Hepatocyte (in vitro differentiated cells): ENCODE data around the gene TBC1D7.

Experiments
- EZH2phosphoT487 ChIP-seq: fragments of 200-600 bp; sonication (generic); IDR thresholded peaks from one replicate; pipeline ENCODE4 v1.6.1; 2018; ENCODE audit warnings: antibody characterized with exemption, mild to moderate bottlenecking, low read depth, moderate library complexity; ENCODE audit not compliant: unreplicated experiment, severe bottlenecking
- TF ChIP-seq, protein P1 (sequence below): fragments of 200-600 bp; sonication (generic); IDR thresholded peaks from 2 replicates; pipeline ENCODE4 v1.5.1; 2016; ENCODE audit warnings: antibody characterized with exemption, mild to moderate bottlenecking; ENCODE audit not compliant: poor library complexity

DNA sequence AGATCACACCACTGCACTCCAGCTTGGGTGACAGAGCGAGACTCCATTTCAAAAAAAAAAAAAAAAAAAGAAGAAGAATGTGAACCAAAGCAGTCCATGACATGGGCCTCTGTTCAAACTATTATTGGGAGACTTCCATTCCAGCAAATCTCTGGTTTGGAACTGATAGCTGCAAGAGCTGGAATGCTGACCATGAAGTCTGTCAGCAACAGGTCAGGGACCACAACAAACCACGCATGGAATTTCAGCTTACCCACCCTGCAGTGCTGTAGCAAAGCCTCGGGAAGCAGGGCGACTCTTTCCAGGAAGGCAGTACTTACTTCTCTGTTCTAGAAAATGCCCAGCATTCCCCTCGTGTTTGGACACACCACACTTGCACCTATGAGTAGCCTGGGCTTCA lies 34.1 kb upstream of the TBC1D7 start:
- TF ChIP-seq, protein P1, sequence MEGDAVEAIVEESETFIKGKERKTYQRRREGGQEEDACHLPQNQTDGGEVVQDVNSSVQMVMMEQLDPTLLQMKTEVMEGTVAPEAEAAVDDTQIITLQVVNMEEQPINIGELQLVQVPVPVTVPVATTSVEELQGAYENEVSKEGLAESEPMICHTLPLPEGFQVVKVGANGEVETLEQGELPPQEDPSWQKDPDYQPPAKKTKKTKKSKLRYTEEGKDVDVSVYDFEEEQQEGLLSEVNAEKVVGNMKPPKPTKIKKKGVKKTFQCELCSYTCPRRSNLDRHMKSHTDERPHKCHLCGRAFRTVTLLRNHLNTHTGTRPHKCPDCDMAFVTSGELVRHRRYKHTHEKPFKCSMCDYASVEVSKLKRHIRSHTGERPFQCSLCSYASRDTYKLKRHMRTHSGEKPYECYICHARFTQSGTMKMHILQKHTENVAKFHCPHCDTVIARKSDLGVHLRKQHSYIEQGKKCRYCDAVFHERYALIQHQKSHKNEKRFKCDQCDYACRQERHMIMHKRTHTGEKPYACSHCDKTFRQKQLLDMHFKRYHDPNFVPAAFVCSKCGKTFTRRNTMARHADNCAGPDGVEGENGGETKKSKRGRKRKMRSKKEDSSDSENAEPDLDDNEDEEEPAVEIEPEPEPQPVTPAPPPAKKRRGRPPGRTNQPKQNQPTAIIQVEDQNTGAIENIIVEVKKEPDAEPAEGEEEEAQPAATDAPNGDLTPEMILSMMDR = no peak
- no peak for TF ChIP-seq EZH2phosphoT487
